HFF-Myc (cell line): Measurements from ENCODE around the gene TTF2.
A peak's percentile ranks its signal among the peaks of the same experiment; 100 is the strongest.

Experiments
- DNase-seq: peaks from one replicate; pipeline ENCODE4 v3.0.0-alpha.2; 2011; ENCODE audit warnings: low read depth; ENCODE audit errors: extremely low read depth
- H3K4me3 ChIP-seq: replicated peaks from 2 replicates; pipeline ENCODE4 v1.5.1; 2011; ENCODE audit warnings: low read depth, mild to moderate bottlenecking, control low read depth, low read length
- CTCF ChIP-seq: IDR thresholded peaks from 2 replicates; pipeline ENCODE4 v1.5.1; 2012; ENCODE audit warnings: mild to moderate bottlenecking, low read depth, low read length, control low read depth; ENCODE audit errors: missing control alignments

The TTF2 gene

DNA sequence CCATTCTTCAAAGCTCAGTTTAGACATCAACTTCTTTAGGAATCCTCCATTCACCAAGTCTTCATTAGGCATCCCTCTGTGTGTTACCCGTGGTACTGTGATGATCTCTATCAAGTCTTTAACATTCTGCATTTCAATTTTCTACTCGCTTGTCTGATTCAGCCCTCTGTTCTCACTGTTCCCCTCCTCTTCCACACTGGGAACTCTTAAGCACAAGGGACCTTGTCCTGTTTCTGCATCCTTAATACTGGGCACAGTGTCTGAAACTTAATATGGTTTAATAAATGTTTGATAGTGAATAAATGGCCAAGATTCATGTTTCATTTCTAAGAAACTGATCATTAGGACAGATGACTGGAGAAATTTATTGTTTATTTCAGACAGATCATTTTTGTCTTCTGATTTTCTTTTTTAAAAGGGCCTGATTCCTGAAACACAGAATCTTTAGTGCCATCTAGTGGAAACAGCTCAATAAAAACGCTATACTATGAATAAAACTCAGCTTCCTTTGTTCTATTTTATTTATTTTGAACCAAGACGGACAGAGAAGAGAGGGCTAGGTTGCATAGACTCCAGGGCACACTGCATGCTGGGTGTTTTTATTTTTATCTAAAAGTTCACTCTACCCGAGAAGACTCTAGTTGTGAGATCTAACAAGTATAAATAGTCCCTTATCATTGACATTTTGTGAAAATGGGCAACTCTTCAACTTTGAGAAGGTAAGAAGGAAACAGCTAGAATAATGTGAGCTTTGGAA, 68.4 kb downstream of the TTF2 start:
- no peak overlapping the region for H3K4me3 ChIP-seq
- no peak for DNase-seq
- peak; percentile 42 for TF ChIP-seq CTCF

DNA sequence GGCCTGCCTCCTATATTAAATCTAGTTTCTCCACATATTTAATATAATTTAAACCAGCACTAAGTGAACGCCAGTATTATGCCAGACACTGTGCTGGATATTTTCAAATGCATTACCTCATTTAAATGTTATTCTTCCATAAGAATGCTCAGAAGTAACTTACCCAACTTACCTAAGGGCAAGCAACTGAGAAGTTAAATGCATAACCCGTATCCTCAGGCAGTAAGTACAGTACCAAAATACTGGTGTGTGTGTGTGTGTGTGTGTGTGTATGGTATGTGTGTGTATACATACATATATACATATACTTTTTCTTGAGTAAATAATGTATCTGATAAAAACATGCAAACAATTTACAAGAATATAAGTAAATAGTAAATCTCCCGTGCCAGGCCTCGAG, 70.4 kb downstream of the TTF2 start:
- no peak for TF ChIP-seq CTCF
- no peak for DNase-seq
- no peak overlapping the region for H3K4me3 ChIP-seq

DNA sequence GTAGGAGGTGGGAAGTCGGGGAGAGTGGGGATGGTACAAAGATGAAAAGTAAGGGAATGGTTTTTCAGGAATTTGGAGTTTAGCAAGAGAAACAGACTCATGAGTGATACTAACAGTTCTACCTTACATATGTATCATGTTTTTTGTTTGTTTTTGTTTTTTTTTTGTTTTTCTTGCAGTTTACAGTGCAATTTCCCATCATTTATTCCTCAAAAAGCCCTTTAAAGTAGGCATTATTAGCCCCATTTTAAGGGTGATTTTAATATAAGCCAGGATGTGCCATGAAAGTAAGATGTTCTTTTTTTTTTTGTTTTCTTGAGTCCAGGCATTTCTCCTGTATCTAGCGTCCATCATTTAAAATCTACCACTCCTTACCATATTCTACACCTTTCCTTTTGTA, 75.2 kb downstream of the TTF2 start:
- no peak for TF ChIP-seq CTCF

GRCh38 chr1:117136749-117137148, 76.6 kb downstream of the TTF2 start:
- DNase-seq: no peak
- H3K4me3 ChIP-seq: no peak overlapping the region
- TF ChIP-seq CTCF: no peak

More for the DNA sequence above, 75.2 kb downstream of the TTF2 start:
- H3K4me3 ChIP-seq: no peak overlapping the region
- no peak for DNase-seq

DNA sequence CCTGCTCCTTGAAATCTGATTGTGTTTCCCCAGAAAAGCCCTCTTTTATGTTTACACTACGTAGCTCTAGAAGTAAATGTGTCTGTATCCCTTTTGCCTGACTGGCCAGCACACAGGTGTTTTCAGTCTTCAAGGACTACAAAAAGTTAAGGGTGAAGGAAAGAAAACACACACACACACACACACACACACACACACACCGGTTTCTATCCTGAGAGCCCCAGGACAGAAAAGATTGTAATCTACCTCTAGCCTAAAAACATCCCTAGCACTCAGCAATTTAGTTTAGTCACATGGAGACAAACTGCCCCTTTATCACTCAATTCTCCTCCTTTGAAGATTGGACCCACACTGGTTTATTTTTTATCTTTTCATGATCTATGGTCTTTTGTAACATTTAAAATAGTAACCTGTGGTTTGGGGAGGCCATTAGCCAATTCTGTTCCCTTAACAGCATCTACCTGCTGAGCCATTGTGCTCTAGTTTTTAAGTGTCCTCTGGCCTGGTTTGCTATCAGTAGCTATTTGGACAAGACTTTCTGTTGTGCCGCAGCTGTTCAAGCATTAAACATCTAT, 77.2 kb downstream of the TTF2 start:
- H3K4me3 ChIP-seq: no peak overlapping the region
- TF ChIP-seq CTCF: no peak
- DNase-seq: no peak

DNA sequence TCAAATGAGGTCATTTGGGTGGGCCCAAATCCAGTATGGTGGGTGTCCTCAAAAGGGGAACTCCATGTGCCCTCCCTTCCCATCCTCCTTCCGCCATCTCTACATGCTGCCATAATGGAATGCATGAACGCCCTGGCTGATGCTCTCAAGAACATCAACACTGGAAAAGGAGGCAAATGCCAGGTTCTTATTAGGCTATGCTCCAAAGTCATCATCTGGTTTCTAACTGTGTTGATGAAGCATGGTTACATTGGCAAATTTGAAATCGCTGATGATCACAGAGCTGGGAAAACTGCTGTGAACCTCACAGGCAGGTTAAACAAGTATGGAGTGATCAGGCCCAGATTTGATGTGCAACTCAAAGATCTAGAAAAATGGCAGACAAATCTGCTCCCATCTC, 78.0 kb downstream of the TTF2 start:
- DNase-seq: no peak
- no peak for TF ChIP-seq CTCF
- H3K4me3 ChIP-seq: no peak overlapping the region
